Upper lobe of left lung (tissue), 6 donors: ENCODE measurements around the gene OSTF1. TPM values are rescaled to one million over a fixed set of nuclear protein-coding genes. Genes with fewer than 3 reads are reported as not detected.

ENCODE experiments used
- small RNA-seq, 4 donors: library from RNA; depleted of rRNA; stranded (forward); fragments of <200 nt; gene quantifications; one replicate each; pipeline ENCODE3, GENCODE V24; 2016
- total RNA-seq, 6 donors: library from RNA; depleted of rRNA in 4 of 6; stranded (reverse); fragments of >200 nt in 4 of 6; gene quantifications; one replicate each; pipeline versions ENCODE4 v1.1.0 to v1.2.1, GENCODE V29; 2016 to 2021
- donor health status: DM: no; HTN: no; CAD: no; lungs with moderate emphysema.
- donor health status: DM: no; HTN: yes; CAD: no; lungs with severe emphysema.

OSTF1 gene
- total RNA-seq, 6 donors from 2014 or later, result 17.8 to 84.9 (median 48.9) TPM

Small RNA genes lying within 50 kb of the gene (small RNA-seq; reads per million reads assigned to genes)
- gene RF00019, result 0 reads per million in 4 donors

Other genes with a start within 250 kb of the OSTF1 start
- 1 to 10 TPM in 3 of 6 donors, under 1 TPM in 3; under 0.01 to 3.0 (median 1.3) TPM for gene TRPM6, start 200.6 kb upstream of the OSTF1 start, total RNA-seq
- gene C9orf40, start 135.6 kb upstream of the OSTF1 start, total RNA-seq, result 1 to 10 TPM in 5 of 6 donors, under 1 TPM in 1; 1.00 to 6.2 (median 2.0) TPM
- gene CARNMT1, start 60.2 kb upstream of the OSTF1 start, total RNA-seq, result 10 to 100 TPM; 11.5 to 34.5 (median 17.7) TPM
- gene NMRK1, start 359 bp upstream of the OSTF1 start, total RNA-seq, result 10 to 100 TPM; 17.5 to 46.6 (median 27.3) TPM